ENCODE data around the gene AMER3.

- no peak for TF ChIP-seq TEAD4 (IDR thresholded peaks at IDR 0.05; ENCODE audit: low read depth, low read length)
- TF ChIP-seq CTCF (IDR thresholded peaks at IDR 0.05; ENCODE audit: control extremely low read depth in 1 of 3, insufficient read depth in 1 of 3, low read depth in 1 of 3, low read length in 3 of 3): no peak
- no peak for TF ChIP-seq CHD2 (IDR thresholded peaks at IDR 0.05; ENCODE audit: low read length)
- TF ChIP-seq POLR2AphosphoS5 (IDR thresholded peaks at IDR 0.05; ENCODE audit: low read depth, low read length): no peak
- TF ChIP-seq EZH2 (IDR thresholded peaks at IDR 0.05; ENCODE audit: low read depth, low read length, severe bottlenecking): no peak
- TF ChIP-seq CREB1 (IDR thresholded peaks at IDR 0.05): no peak
- no peak for TF ChIP-seq CBX5 (IDR thresholded peaks at IDR 0.05; ENCODE audit: low read depth, low read length)
- TF ChIP-seq YY1 (IDR thresholded peaks at IDR 0.05; ENCODE audit: low read depth, low read length): no peak
- TF ChIP-seq, protein P1, sequence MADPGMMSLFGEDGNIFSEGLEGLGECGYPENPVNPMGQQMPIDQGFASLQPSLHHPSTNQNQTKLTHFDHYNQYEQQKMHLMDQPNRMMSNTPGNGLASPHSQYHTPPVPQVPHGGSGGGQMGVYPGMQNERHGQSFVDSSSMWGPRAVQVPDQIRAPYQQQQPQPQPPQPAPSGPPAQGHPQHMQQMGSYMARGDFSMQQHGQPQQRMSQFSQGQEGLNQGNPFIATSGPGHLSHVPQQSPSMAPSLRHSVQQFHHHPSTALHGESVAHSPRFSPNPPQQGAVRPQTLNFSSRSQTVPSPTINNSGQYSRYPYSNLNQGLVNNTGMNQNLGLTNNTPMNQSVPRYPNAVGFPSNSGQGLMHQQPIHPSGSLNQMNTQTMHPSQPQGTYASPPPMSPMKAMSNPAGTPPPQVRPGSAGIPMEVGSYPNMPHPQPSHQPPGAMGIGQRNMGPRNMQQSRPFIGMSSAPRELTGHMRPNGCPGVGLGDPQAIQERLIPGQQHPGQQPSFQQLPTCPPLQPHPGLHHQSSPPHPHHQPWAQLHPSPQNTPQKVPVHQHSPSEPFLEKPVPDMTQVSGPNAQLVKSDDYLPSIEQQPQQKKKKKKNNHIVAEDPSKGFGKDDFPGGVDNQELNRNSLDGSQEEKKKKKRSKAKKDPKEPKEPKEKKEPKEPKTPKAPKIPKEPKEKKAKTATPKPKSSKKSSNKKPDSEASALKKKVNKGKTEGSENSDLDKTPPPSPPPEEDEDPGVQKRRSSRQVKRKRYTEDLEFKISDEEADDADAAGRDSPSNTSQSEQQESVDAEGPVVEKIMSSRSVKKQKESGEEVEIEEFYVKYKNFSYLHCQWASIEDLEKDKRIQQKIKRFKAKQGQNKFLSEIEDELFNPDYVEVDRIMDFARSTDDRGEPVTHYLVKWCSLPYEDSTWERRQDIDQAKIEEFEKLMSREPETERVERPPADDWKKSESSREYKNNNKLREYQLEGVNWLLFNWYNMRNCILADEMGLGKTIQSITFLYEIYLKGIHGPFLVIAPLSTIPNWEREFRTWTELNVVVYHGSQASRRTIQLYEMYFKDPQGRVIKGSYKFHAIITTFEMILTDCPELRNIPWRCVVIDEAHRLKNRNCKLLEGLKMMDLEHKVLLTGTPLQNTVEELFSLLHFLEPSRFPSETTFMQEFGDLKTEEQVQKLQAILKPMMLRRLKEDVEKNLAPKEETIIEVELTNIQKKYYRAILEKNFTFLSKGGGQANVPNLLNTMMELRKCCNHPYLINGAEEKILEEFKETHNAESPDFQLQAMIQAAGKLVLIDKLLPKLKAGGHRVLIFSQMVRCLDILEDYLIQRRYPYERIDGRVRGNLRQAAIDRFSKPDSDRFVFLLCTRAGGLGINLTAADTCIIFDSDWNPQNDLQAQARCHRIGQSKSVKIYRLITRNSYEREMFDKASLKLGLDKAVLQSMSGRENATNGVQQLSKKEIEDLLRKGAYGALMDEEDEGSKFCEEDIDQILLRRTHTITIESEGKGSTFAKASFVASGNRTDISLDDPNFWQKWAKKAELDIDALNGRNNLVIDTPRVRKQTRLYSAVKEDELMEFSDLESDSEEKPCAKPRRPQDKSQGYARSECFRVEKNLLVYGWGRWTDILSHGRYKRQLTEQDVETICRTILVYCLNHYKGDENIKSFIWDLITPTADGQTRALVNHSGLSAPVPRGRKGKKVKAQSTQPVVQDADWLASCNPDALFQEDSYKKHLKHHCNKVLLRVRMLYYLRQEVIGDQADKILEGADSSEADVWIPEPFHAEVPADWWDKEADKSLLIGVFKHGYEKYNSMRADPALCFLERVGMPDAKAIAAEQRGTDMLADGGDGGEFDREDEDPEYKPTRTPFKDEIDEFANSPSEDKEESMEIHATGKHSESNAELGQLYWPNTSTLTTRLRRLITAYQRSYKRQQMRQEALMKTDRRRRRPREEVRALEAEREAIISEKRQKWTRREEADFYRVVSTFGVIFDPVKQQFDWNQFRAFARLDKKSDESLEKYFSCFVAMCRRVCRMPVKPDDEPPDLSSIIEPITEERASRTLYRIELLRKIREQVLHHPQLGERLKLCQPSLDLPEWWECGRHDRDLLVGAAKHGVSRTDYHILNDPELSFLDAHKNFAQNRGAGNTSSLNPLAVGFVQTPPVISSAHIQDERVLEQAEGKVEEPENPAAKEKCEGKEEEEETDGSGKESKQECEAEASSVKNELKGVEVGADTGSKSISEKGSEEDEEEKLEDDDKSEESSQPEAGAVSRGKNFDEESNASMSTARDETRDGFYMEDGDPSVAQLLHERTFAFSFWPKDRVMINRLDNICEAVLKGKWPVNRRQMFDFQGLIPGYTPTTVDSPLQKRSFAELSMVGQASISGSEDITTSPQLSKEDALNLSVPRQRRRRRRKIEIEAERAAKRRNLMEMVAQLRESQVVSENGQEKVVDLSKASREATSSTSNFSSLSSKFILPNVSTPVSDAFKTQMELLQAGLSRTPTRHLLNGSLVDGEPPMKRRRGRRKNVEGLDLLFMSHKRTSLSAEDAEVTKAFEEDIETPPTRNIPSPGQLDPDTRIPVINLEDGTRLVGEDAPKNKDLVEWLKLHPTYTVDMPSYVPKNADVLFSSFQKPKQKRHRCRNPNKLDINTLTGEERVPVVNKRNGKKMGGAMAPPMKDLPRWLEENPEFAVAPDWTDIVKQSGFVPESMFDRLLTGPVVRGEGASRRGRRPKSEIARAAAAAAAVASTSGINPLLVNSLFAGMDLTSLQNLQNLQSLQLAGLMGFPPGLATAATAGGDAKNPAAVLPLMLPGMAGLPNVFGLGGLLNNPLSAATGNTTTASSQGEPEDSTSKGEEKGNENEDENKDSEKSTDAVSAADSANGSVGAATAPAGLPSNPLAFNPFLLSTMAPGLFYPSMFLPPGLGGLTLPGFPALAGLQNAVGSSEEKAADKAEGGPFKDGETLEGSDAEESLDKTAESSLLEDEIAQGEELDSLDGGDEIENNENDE (IDR thresholded peaks at IDR 0.05; ENCODE audit: insufficient replicate concordance, low read length): no peak
- TF ChIP-seq SIX5 (IDR thresholded peaks at IDR 0.05; ENCODE audit: low read depth, low read length): no peak
- no peak for TF ChIP-seq POLR2A (IDR thresholded peaks at IDR 0.05; ENCODE audit: control extremely low read depth in 1 of 2, low read depth in 2 of 2, low read length in 2 of 2)
- TF ChIP-seq EGR1 (IDR thresholded peaks at IDR 0.05; ENCODE audit: borderline replicate concordance, low read depth, low read length): no peak
- TF ChIP-seq TCF12 (IDR thresholded peaks at IDR 0.05; ENCODE audit: low read depth, low read length): no peak
Measured at GRCh38 chr2:130766711-130767407, 11.5 kb downstream of the AMER3 start.

All from H1 (cell line).